Activated CD8-positive, alpha-beta T cell treated with anti-CD3 and anti-CD28 coated beads for 36 hours (primary cell): Measurements from ENCODE around the gene VWA5A. TPM values are rescaled to one million over a fixed set of nuclear protein-coding genes. Genes with fewer than 3 reads are reported as not detected.
A peak's percentile ranks its signal among the peaks of the same experiment; 100 is the strongest.

Experiments
- ATAC-seq: fragments of 200-7000 bp; cut with Tn5 transposase; one replicate; pipeline ENCODE4 v1.10.0; 2021; ENCODE audit warnings: mild to moderate bottlenecking, moderate library complexity
- CTCF ChIA-PET: fragments of 350-600 bp; sonication (Branson Sonifier 250); formaldehyde crosslinking; loops from one replicate; lab custom pipeline; 2021; ENCODE audit warnings: antibody characterized with exemption; lab: Charles Lee
- POLR2A ChIA-PET: fragments of 350-600 bp; sonication (Branson Sonifier 250); formaldehyde crosslinking; loops from one replicate; lab custom pipeline; 2021; ENCODE audit warnings: antibody characterized with exemption; lab: Charles Lee
- DNase-seq: peaks from one replicate; pipeline ENCODE4 v3.0.0-alpha.2; 2020
- H3K27ac Mint-ChIP-seq: one replicate; pipeline ENCODE4 v1.8.0; 2021; ENCODE audit warnings: mild to moderate bottlenecking, mixed read lengths
- H3K27me3 Mint-ChIP-seq: one replicate; pipeline ENCODE4 v1.8.0; 2021; ENCODE audit warnings: mixed read lengths
- H3K36me3 Mint-ChIP-seq: one replicate; pipeline ENCODE4 v1.8.0; 2021; ENCODE audit warnings: low read depth, mixed read lengths
- H3K4me1 Mint-ChIP-seq: one replicate; pipeline ENCODE4 v1.8.0; 2021; ENCODE audit warnings: low read depth, mixed read lengths
- H3K4me3 Mint-ChIP-seq: one replicate; pipeline ENCODE4 v1.8.0; 2021; ENCODE audit warnings: mild to moderate bottlenecking, moderate library complexity, mixed read lengths
- H3K9me3 Mint-ChIP-seq: one replicate; pipeline ENCODE4 v1.8.0; 2021; ENCODE audit warnings: mixed read lengths
- CTCF ChIP-seq: fragments of 200-600 bp; IDR thresholded peaks from one replicate; pipeline ENCODE4 v1.8.0; 2022; ENCODE audit warnings: antibody characterized with exemption, mild to moderate bottlenecking
- intact Hi-C: fragments of 100-400 bp; cut with micrococcal nuclease; formaldehyde crosslinking; loops from one replicate; pipeline ENCODE4 v1.10.0; 2022
- total RNA-seq, 2 experiments: library from RNA; stranded (reverse); gene quantifications; one replicate each; pipeline ENCODE4 v1.2.3, GENCODE V29; 2021

VWA5A gene
- total RNA-seq, 2 experiments from 2014 or later: 4.4 TPM

GRCh38 chr11:124075841-124076651 is 39.2 kb upstream of the VWA5A start:
- Mint-ChIP-seq H3K36me3 (no peaks in the 10 kb centered on the region), H3K4me3 (peak overlapping the region; percentile 37), H3K27me3 (peaks cover 22% of the 10 kb centered on the region), H3K9me3 (no peaks in the 10 kb centered on the region), H3K4me1 (peaks cover 10% of the 10 kb centered on the region), H3K27ac (no peak overlapping the region)
- no peak for TF ChIP-seq CTCF
- ATAC-seq (peak; percentile 52), DNase-seq (peak; percentile 32)
- ChIA-PET POLR2A (interaction anchor here (0.5 kb wide), 1 partner anchor 59 kb away, joined by 3 read pairs; no protein-coding TSS in a partner anchor), CTCF (interaction anchor here (10.5 kb wide), 1 partner anchor 117 kb away, joined by 108 read pairs; no protein-coding TSS in a partner anchor)
- intact Hi-C loops: no loop called here

- peaks cover 6% of the 10 kb centered on the region for H3K4me1 Mint-ChIP-seq
- no peak overlapping the region for H3K27ac Mint-ChIP-seq
- ChIA-PET CTCF (interaction anchor here (10.5 kb wide), 1 partner anchor 116 kb away, joined by 108 read pairs; no protein-coding TSS in a partner anchor), POLR2A (no interaction called here)
- no peaks in the 10 kb centered on the region for H3K9me3 Mint-ChIP-seq
- intact Hi-C loops: no loop called here
- no peaks in the 10 kb centered on the region for H3K36me3 Mint-ChIP-seq
- no peak for ATAC-seq
- H3K27me3 Mint-ChIP-seq: peaks cover 24% of the 10 kb centered on the region
- H3K4me3 Mint-ChIP-seq: no peak overlapping the region
- no peak for TF ChIP-seq CTCF
- no peak for DNase-seq
These were observed 38.0 kb upstream of the VWA5A start for GRCh38 chr11:124077266-124077665.

GRCh38 chr11:124078591-124078990 is 36.7 kb upstream of the VWA5A start:
- no peak overlapping the region for H3K27ac Mint-ChIP-seq
- ChIA-PET CTCF (interaction anchor here (0.6 to 10.5 kb wide), 2 partner anchors 16 to 115 kb away, joined by 3 to 108 read pairs; no protein-coding TSS in a partner anchor), POLR2A (no interaction called here)

GRCh38 chr11:124079631-124080326 is 35.5 kb upstream of the VWA5A start:
- no peaks in the 10 kb centered on the region for H3K9me3 Mint-ChIP-seq
- no peak for TF ChIP-seq CTCF
- H3K27me3 Mint-ChIP-seq: peaks cover 28% of the 10 kb centered on the region
- no peak overlapping the region for H3K4me3 Mint-ChIP-seq
- intact Hi-C loops: no loop called here
- CTCF ChIA-PET: interaction anchor here (1.1 to 1.3 kb wide), 2 partner anchors 8 to 115 kb away, joined by 3 to 5 read pairs; no protein-coding TSS in a partner anchor
- H3K27ac Mint-ChIP-seq: no peak overlapping the region
- POLR2A ChIA-PET: no interaction called here
- no peaks in the 10 kb centered on the region for H3K36me3 Mint-ChIP-seq
- DNase-seq (no peak), ATAC-seq (no peak)
- H3K4me1 Mint-ChIP-seq: peaks cover 6% of the 10 kb centered on the region

More at GRCh38 chr11:124078591-124078990, 36.7 kb upstream of the VWA5A start:
- Mint-ChIP-seq H3K4me3 (no peak overlapping the region), H3K36me3 (no peaks in the 10 kb centered on the region), H3K9me3 (no peaks in the 10 kb centered on the region), H3K4me1 (peaks cover 6% of the 10 kb centered on the region), H3K27me3 (peaks cover 27% of the 10 kb centered on the region)
- DNase-seq (no peak), ATAC-seq (no peak)
- intact Hi-C loops: no loop called here
- no peak for TF ChIP-seq CTCF
